Naive B cell (primary cell): ENCODE data around the gene APOBR. TPM values are rescaled to one million over a fixed set of nuclear protein-coding genes. Genes with fewer than 3 reads are reported as not detected.
"Not testable (repeated sequence)": the region's sequence is repeated elsewhere in the genome, so short reads cannot be mapped to it uniquely, and the experiment has no call there.

Experiments used
- ATAC-seq, 2 donors: fragments of 150-1000 bp; cut with Tn5 transposase; 2 replicates each; pipeline ENCODE4 v1.10.0; 2021; ENCODE audit warnings: low read depth in 2 of 2, mild to moderate bottlenecking in 2 of 2, moderate library complexity in 2 of 2
- DNase-seq: peaks from one replicate; pipeline ENCODE4 v3.0.0; 2022
- H3K27ac Mint-ChIP-seq, 6 donors: one replicate each; pipeline ENCODE4 v1.8.0; 2020 to 2022; ENCODE audit warnings: mild to moderate bottlenecking in 6 of 6, mixed read lengths in 6 of 6, moderate library complexity in 5 of 6, inconsistent platforms in 2 of 6
- H3K27me3 Mint-ChIP-seq, 3 donors: one replicate each; pipeline ENCODE4 v1.8.0; 2021 to 2022; ENCODE audit warnings: mixed read lengths in 3 of 3, mild to moderate bottlenecking in 1 of 3
- H3K36me3 Mint-ChIP-seq, 2 donors: one replicate each; pipeline ENCODE4 v1.8.0; 2020 to 2022; ENCODE audit warnings: mixed read lengths in 2 of 2, inconsistent platforms in 1 of 2, mild to moderate bottlenecking in 1 of 2
- H3K4me1 Mint-ChIP-seq, 3 donors: one replicate each; pipeline ENCODE4 v1.8.0; 2020 to 2022; ENCODE audit warnings: mixed read lengths in 3 of 3, inconsistent platforms in 1 of 3, mild to moderate bottlenecking in 1 of 3, moderate library complexity in 1 of 3
- H3K4me3 Mint-ChIP-seq, 8 donors: one replicate each; pipeline ENCODE4 v1.8.0; 2020 to 2022; ENCODE audit warnings: mild to moderate bottlenecking in 8 of 8, mixed read lengths in 8 of 8, moderate library complexity in 8 of 8, inconsistent platforms in 2 of 8
- H3K9me3 Mint-ChIP-seq, 7 donors: one replicate each; pipeline ENCODE4 v1.8.0; 2020 to 2022; ENCODE audit warnings: mixed read lengths in 7 of 7, mild to moderate bottlenecking in 5 of 7, inconsistent platforms in 2 of 7, moderate library complexity in 1 of 7
- polyA plus RNA-seq, 6 donors: library from polyadenylated mRNA; unstranded; fragments of 300-500 nt; fragmentation: Illumina TruSeq; gene quantifications; one replicate each; pipeline ENCODE4 v1.2.3, GENCODE V29; 2021; ENCODE audit warnings: low read depth in 6 of 6

Gene APOBR
- polyA plus RNA-seq, 6 donors from 2014 or later = 0.08 to 0.13 TPM; not detected in 4

GRCh38 chr16:28526201-28527099 is 32.0 kb downstream of the APOBR start:
- Mint-ChIP-seq H3K27ac (peak overlapping the region in 1 of 6 donors; percentile 60), H3K4me3 (peak overlapping the region in 1 of 8 donors; percentile 4), H3K27me3 (no peaks in the 10 kb centered on the region), H3K4me1 (no peaks in the 10 kb centered on the region), H3K9me3 (no peaks in the 10 kb centered on the region), H3K36me3 (no peaks in the 10 kb centered on the region)
- ATAC-seq = no peak
- no peak for DNase-seq

DNA sequence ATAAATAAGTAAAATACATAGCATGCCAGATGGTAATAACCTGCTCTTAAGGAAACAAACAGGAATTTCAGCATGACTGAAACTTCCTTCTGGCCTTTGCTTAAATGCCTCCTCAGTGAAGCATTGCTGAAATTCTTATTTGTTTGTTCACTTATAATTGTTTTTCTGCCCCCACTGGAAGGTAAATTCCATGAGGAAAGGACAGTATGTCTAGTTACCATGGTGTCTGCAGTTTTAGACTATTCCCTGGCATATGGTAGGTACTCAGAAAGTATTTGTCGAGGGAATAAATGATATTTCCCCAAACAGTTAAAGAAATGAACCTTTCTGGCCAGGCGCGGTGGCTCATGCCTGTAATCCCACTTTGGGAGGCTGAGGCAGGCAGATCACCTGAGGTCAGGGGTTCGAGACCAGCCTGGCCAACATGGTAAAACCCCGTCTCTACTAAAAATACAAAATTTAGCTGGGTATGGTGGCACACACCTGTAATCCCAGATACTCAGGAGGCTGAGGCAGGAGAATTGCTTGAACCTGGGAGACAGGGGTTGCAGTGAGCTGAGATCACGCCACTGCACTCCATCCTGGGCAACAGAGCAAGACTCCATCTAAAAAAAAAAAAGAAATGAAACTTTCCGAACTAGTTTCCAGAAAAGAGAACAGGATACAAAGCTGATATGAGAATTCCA is 32.8 kb downstream of the APOBR start:
- not testable (repeated sequence) for H3K9me3 Mint-ChIP-seq, H3K27me3 Mint-ChIP-seq, DNase-seq, H3K4me1 Mint-ChIP-seq, ATAC-seq, H3K27ac Mint-ChIP-seq, H3K36me3 Mint-ChIP-seq, H3K4me3 Mint-ChIP-seq

- H3K4me3 Mint-ChIP-seq = peak overlapping the region in 1 of 8 donors; percentile 42
- no peaks in the 10 kb centered on the region for H3K4me1 Mint-ChIP-seq
- DNase-seq (no peak), ATAC-seq (no peak)
- peak overlapping the region in 1 of 6 donors; percentile 64 for H3K27ac Mint-ChIP-seq
- no peaks in the 10 kb centered on the region for H3K9me3 Mint-ChIP-seq
- H3K27me3 Mint-ChIP-seq = peaks cover 0 to 4% (median 0%) of the 10 kb centered on the region in 3 donors
- H3K36me3 Mint-ChIP-seq = no peaks in the 10 kb centered on the region
Observed at GRCh38 chr16:28527985-28528384, 33.5 kb downstream of the APOBR start.

DNA sequence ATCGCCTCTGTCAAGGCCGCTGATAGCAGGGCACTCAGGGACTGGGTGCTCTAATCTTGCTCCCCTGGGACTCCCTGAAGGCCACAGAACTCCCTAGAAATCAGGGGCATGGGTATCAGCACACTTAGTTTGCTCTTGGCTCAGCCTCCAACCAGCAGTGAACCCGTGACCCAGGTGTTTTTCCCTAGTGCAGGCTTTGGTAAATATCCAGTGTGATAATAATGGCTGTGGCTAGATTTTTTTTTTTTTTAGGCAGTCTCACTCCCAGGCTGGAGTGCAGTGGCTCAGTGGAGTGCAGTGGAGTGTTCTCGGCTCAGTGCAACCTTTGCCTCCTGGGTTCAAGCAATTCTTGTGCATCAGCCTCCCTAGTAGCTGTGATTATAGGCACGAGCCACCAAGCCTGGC is 34.0 kb downstream of the APOBR start:
- no peaks in the 10 kb centered on the region for H3K4me1 Mint-ChIP-seq
- peaks cover 0 to 4% (median 0%) of the 10 kb centered on the region in 3 donors for H3K27me3 Mint-ChIP-seq
- no peak overlapping the region for H3K4me3 Mint-ChIP-seq
- no peaks in the 10 kb centered on the region for H3K36me3 Mint-ChIP-seq
- no peaks in the 10 kb centered on the region for H3K9me3 Mint-ChIP-seq
- no peak for ATAC-seq
- H3K27ac Mint-ChIP-seq = no peak overlapping the region
- no peak for DNase-seq

- Mint-ChIP-seq H3K27me3 (peaks cover 0 to 4% (median 0%) of the 10 kb centered on the region in 3 donors), H3K27ac (peak overlapping the region in 1 of 6 donors; percentile 74), H3K4me1 (no peaks in the 10 kb centered on the region), H3K4me3 (no peak overlapping the region), H3K36me3 (no peaks in the 10 kb centered on the region), H3K9me3 (no peaks in the 10 kb centered on the region)
- no peak for DNase-seq
- no peak for ATAC-seq
Observed at GRCh38 chr16:28529124-28529523, 34.7 kb downstream of the APOBR start.

- no peaks in the 10 kb centered on the region for H3K9me3 Mint-ChIP-seq
- no peaks in the 10 kb centered on the region for H3K36me3 Mint-ChIP-seq
- peaks cover 0 to 4% (median 1%) of the 10 kb centered on the region in 3 donors for H3K27me3 Mint-ChIP-seq
- peak overlapping the region in 1 of 6 donors; percentile 59 for H3K27ac Mint-ChIP-seq
- DNase-seq (no peak), ATAC-seq (no peak)
- peaks cover 0 to 4% (median 0%) of the 10 kb centered on the region in 3 donors for H3K4me1 Mint-ChIP-seq
- H3K4me3 Mint-ChIP-seq = peak overlapping the region in 1 of 8 donors; percentile 47
Observed at GRCh38 chr16:28531777-28532744, 37.6 kb downstream of the APOBR start.

GRCh38 chr16:28532940-28533647 is 38.7 kb downstream of the APOBR start:
- Mint-ChIP-seq H3K4me1 (peaks cover 0 to 4% (median 0%) of the 10 kb centered on the region in 3 donors), H3K27me3 (peaks cover 4 to 12% (median 10%) of the 10 kb centered on the region in 3 donors), H3K36me3 (no peaks in the 10 kb centered on the region), H3K4me3 (no peak overlapping the region), H3K9me3 (no peaks in the 10 kb centered on the region), H3K27ac (peak overlapping the region in 1 of 6 donors; percentile 76)
- DNase-seq (no peak), ATAC-seq (no peak)

DNA sequence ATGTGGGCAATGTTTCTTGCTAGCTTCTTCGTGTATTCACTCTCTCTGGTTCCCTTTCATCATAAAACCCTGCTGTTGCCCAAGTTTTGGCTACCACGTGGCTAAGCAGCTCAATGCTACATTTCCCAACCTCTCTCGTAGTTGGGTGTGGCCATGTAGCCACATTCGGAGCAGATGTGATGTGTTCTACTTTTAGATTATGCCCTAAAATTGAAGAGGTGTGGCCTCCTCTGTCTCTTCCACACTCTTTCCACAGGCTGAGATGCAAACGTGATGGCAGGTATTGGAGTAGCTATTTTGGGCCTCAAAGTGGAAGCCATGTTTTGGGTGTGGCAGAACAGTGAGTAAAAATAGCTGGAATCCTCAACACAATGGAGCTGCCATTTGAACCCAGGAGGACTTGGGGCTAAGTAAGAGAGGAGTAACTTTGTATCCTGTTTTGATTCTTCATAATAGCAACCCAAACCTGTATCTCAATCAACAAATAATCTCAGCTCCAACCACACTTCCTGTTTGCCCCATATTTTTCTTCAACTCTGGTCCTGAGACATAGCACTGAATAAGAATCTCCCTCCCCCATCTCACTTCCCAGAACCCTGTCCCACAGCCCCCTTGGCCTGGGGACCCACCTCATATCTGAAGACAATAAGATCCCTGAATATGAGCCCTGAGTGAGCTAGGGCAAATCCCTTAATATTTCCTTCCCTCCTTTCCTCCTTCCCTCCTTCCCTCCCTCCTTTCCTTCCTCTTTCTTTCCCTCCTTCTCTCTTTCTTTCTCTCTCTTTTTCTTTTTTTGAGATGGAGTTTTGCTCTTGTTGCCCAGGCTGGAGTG is 40.3 kb downstream of the APOBR start:
- Mint-ChIP-seq H3K36me3 (no peaks in the 10 kb centered on the region), H3K9me3 (no peaks in the 10 kb centered on the region), H3K27me3 (peaks cover 4 to 19% (median 14%) of the 10 kb centered on the region in 3 donors), H3K4me1 (peaks cover 0 to 4% (median 0%) of the 10 kb centered on the region in 3 donors), H3K27ac (no peak overlapping the region), H3K4me3 (no peak overlapping the region)
- DNase-seq (no peak), ATAC-seq (no peak)

- DNase-seq = no peak
- H3K4me3 Mint-ChIP-seq = no peak overlapping the region
- peaks cover 2 to 24% (median 14%) of the 10 kb centered on the region in 3 donors for H3K27me3 Mint-ChIP-seq
- no peak overlapping the region for H3K27ac Mint-ChIP-seq
- no peaks in the 10 kb centered on the region for H3K9me3 Mint-ChIP-seq
- ATAC-seq = no peak
- no peaks in the 10 kb centered on the region for H3K36me3 Mint-ChIP-seq
- peaks cover 0 to 4% (median 2%) of the 10 kb centered on the region in 3 donors for H3K4me1 Mint-ChIP-seq
Observed at GRCh38 chr16:28537076-28537475, 42.6 kb downstream of the APOBR start.

DNA sequence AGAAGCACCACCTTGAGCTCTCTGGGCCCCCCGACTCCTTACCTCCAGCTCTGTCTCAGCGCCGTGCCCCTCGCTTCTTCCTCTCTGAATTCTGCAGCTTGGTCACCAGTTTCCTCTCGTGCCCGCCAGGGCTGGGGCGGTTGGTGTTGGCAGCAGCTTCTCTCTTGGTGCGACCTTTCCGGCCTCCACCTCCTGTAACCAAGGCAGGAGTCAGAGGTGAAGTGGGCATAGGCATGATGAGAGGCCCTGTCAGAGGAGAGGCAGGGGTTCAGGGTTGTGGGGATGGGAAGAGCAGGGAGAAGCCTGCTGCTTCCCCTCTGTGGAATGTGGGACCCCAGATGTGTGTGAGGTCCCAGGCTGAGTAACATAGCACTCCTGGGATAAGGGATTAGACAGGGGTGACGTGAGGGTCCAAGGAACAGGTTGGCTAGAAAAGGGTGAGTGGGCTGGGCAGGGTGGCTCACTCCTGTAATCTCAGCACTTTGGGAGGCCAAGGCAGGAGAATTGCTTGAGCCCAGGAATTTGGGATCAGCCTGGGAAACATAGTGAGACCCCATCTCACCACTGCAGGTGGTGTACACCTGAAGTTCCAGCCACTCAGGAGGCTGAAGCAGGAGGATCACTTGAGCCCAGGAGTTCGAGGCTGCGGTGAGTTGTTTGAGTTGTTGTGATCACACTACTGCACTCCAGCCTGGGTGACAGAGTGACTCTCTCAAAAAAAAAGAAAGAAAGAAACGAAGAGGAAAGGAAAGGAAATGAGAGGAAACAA is 43.7 kb downstream of the APOBR start:
- H3K36me3 Mint-ChIP-seq = no peaks in the 10 kb centered on the region
- ATAC-seq = no peak
- H3K9me3 Mint-ChIP-seq = no peaks in the 10 kb centered on the region
- no peak overlapping the region for H3K4me3 Mint-ChIP-seq
- H3K4me1 Mint-ChIP-seq = peaks cover 5 to 12% (median 9%) of the 10 kb centered on the region in 3 donors
- DNase-seq = no peak
- peaks cover 2 to 30% (median 22%) of the 10 kb centered on the region in 3 donors for H3K27me3 Mint-ChIP-seq
- H3K27ac Mint-ChIP-seq = peak overlapping the region in 1 of 6 donors; percentile 67
